Measurements from ENCODE around the gene ZNF638.
"Not testable (repeated sequence)": the region's sequence is repeated elsewhere in the genome, so short reads cannot be mapped to it uniquely, and the experiment has no call there.

Gene ZNF638

GRCh38 chr2:71327916-71328315 lies 3.7 kb upstream of the ZNF638 start:
- TF ChIP-seq, protein P1, sequence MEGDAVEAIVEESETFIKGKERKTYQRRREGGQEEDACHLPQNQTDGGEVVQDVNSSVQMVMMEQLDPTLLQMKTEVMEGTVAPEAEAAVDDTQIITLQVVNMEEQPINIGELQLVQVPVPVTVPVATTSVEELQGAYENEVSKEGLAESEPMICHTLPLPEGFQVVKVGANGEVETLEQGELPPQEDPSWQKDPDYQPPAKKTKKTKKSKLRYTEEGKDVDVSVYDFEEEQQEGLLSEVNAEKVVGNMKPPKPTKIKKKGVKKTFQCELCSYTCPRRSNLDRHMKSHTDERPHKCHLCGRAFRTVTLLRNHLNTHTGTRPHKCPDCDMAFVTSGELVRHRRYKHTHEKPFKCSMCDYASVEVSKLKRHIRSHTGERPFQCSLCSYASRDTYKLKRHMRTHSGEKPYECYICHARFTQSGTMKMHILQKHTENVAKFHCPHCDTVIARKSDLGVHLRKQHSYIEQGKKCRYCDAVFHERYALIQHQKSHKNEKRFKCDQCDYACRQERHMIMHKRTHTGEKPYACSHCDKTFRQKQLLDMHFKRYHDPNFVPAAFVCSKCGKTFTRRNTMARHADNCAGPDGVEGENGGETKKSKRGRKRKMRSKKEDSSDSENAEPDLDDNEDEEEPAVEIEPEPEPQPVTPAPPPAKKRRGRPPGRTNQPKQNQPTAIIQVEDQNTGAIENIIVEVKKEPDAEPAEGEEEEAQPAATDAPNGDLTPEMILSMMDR (IDR thresholded peaks at IDR 0.05) = no peak
- peaks cover 12 to 16% of the 10 kb centered on the region in 2 experiments for H3K4me1 ChIP-seq (ENCODE audit: control insufficient read depth in 1 of 2, insufficient read depth in 1 of 2, low read depth in 1 of 2, low read length in 1 of 2)

GRCh38 chr2:71330155-71330554 lies 1.4 kb upstream of the ZNF638 start:
- Histone ChIP-seq H3K4me3 (ENCODE audit: low read depth in 1 of 2, low read length in 1 of 2) (no peak overlapping the region), H3K27me3 (no peaks in the 10 kb centered on the region), H3K36me3 (no peaks in the 10 kb centered on the region), H3K4me1 (ENCODE audit: control insufficient read depth in 1 of 2, insufficient read depth in 1 of 2, low read depth in 1 of 2, low read length in 1 of 2) (peaks cover 26 to 30% of the 10 kb centered on the region in 2 experiments), H3K27ac (no peak overlapping the region), H3K9me3 (no peaks in the 10 kb centered on the region)
- TF ChIP-seq, protein P1 (IDR thresholded peaks at IDR 0.05) = no peak

More at GRCh38 chr2:71327916-71328315, 3.7 kb upstream of the ZNF638 start:
- no peaks in the 10 kb centered on the region for H3K36me3 ChIP-seq
- H3K27ac ChIP-seq = no peak overlapping the region
- no peaks in the 10 kb centered on the region for H3K27me3 ChIP-seq
- no peaks in the 10 kb centered on the region for H3K9me3 ChIP-seq
- H3K4me3 ChIP-seq (ENCODE audit: low read depth in 1 of 2, low read length in 1 of 2) = no peak overlapping the region

DNA sequence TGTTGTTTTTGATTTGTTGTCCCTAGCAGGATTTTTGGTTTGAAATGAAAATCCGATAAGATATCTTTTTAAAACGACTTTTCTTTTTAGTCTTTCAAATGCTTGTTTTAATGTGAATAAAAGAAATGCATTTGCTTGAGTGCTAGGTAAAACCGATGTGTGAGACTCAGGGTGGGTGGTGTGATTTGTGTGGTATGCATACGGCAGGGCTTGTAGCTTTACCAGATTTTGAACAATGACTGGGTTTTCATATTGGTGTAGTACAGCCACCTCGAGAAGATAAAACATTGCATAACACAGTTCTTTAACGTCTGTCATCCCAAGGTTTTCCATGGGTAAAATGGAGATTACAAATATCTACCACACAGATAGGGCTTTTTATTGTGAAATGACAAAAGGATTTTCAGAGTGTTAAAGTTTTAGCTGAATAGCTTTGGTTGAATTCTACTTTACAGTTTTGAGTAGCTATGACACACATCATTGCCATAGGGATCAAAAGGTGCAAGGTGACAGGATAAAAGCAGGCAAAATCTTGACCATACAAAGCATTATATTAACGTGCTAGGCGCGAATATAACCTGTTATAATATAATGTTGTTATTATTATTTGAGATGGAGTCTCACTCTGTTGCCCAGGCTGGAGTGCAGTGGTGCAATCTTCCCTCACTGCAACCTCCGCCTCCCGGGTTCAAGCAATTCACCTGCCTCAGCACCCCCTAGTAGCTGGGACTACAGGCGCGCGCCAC lies 824 bp upstream of the ZNF638 start:
- Histone ChIP-seq H3K4me3 (ENCODE audit: low read depth in 1 of 2, low read length in 1 of 2) (peak overlapping the region; percentile 72 to 85), H3K27me3 (no peaks in the 10 kb centered on the region), H3K4me1 (ENCODE audit: control insufficient read depth in 1 of 2, insufficient read depth in 1 of 2, low read depth in 1 of 2, low read length in 1 of 2) (peaks cover 26 to 30% of the 10 kb centered on the region in 2 experiments), H3K36me3 (peaks cover 4% of the 10 kb centered on the region), H3K9me3 (no peaks in the 10 kb centered on the region), H3K27ac (peak overlapping the region; percentile 95)
- TF ChIP-seq, protein P1 (IDR thresholded peaks at IDR 0.05) = no peak

DNA sequence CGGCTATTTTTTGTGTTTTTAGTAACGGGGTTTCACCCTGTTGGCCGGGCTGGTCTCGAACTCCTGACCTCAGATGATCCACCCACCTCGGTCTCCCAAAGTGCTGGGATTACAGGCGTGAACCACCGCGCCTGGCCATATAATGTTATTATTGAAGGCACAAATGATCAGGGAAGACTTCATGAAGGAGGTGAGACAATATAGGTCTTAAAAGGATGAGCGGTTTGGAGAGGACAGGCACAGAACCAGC lies 326 bp upstream of the ZNF638 start:
- H3K4me3 ChIP-seq (ENCODE audit: low read depth in 1 of 2, low read length in 1 of 2) = peak overlapping the region; percentile 72 to 85
- not testable (repeated sequence) for H3K36me3 ChIP-seq, H3K9me3 ChIP-seq, H3K27me3 ChIP-seq
- peaks cover 26 to 30% of the 10 kb centered on the region in 2 experiments for H3K4me1 ChIP-seq (ENCODE audit: control insufficient read depth in 1 of 2, insufficient read depth in 1 of 2, low read depth in 1 of 2, low read length in 1 of 2)
- H3K27ac ChIP-seq = peak overlapping the region; percentile 95

GRCh38 chr2:71332435-71332796 lies 834 bp downstream of the ZNF638 start:
- peaks cover 7% of the 10 kb centered on the region for H3K36me3 ChIP-seq

GRCh38 chr2:71333619-71334018 lies 2.0 kb downstream of the ZNF638 start:
- Histone ChIP-seq H3K4me1 (ENCODE audit: control insufficient read depth in 1 of 2, insufficient read depth in 1 of 2, low read depth in 1 of 2, low read length in 1 of 2) (peaks cover 26 to 30% of the 10 kb centered on the region in 2 experiments), H3K4me3 (ENCODE audit: low read depth in 1 of 2, low read length in 1 of 2) (peak overlapping the region in 1 of 2 experiments; percentile 85)

More at GRCh38 chr2:71332435-71332796, 834 bp downstream of the ZNF638 start:
- Histone ChIP-seq H3K4me3 (ENCODE audit: low read depth in 1 of 2, low read length in 1 of 2) (peak overlapping the region; percentile 72 to 85), H3K9me3 (no peaks in the 10 kb centered on the region), H3K27ac (peak overlapping the region; percentile 95), H3K27me3 (no peaks in the 10 kb centered on the region), H3K4me1 (ENCODE audit: control insufficient read depth in 1 of 2, insufficient read depth in 1 of 2, low read depth in 1 of 2, low read length in 1 of 2) (peaks cover 26 to 30% of the 10 kb centered on the region in 2 experiments)
- TF ChIP-seq, protein P1 (IDR thresholded peaks at IDR 0.05) = no peak

More at GRCh38 chr2:71333619-71334018, 2.0 kb downstream of the ZNF638 start:
- no peaks in the 10 kb centered on the region for H3K9me3 ChIP-seq
- TF ChIP-seq, protein P1 (IDR thresholded peaks at IDR 0.05) = no peak
- no peaks in the 10 kb centered on the region for H3K27me3 ChIP-seq
- H3K27ac ChIP-seq = peak overlapping the region; percentile 95
- peaks cover 7% of the 10 kb centered on the region for H3K36me3 ChIP-seq
